Tibial nerve (tissue), 4 donors: Measurements from ENCODE around the gene UNC79. TPM values are rescaled to one million over a fixed set of nuclear protein-coding genes. Genes with fewer than 3 reads are reported as not detected.

Experiments
- DNase-seq, 2 donors: peaks; one replicate each; pipeline ENCODE4 v3.0.0-alpha.2; 2019; ENCODE audit warnings: low spot score in 2 of 2
- H3K27ac ChIP-seq, 4 donors: fragments of 200-600 bp; sonication (generic) in 3 of 4; one replicate each; pipeline ENCODE4 v1.5.1; 2017 to 2019; ENCODE audit warnings: mild to moderate bottlenecking in 1 of 4
- H3K27me3 ChIP-seq, 2 donors: fragments of 200-600 bp; sonication (generic) in 1 of 2; one replicate each; pipeline versions ENCODE4 v1.5.1 to v1.6.0; 2017 to 2019
- H3K36me3 ChIP-seq, 3 donors: fragments of 200-600 bp; sonication (generic); one replicate each; pipeline ENCODE4 v1.5.1; 2018 to 2019
- H3K4me1 ChIP-seq, 4 donors: fragments of 200-600 bp; sonication (generic) in 3 of 4; one replicate each; pipeline ENCODE4 v1.5.1; 2017 to 2019
- H3K4me3 ChIP-seq, 4 donors: fragments of 200-600 bp; sonication (generic) in 3 of 4; one replicate each; pipeline ENCODE4 v1.5.1; 2017 to 2019; ENCODE audit warnings: mild to moderate bottlenecking in 1 of 4, moderate library complexity in 1 of 4
- H3K9me3 ChIP-seq, 4 donors: fragments of 200-600 bp; sonication (generic) in 3 of 4; one replicate each; pipeline ENCODE4 v1.5.1; 2017 to 2019
- CTCF ChIP-seq, 5 experiments: fragments of 200-600 bp in 3 of 5; fragments of 450-650 bp in 2 of 5; sonication (generic) in 3 of 5; IDR thresholded peaks; one replicate each; pipeline ENCODE4 v1.5.1; 2016 to 2019; ENCODE audit warnings: antibody characterized with exemption in 5 of 5, mild to moderate bottlenecking in 3 of 5, moderate library complexity in 2 of 5
- EP300 ChIP-seq, 2 donors: sonication (generic); formaldehyde crosslinking; IDR thresholded peaks; one replicate each; pipeline ENCODE4 v1.6.1; 2017; ENCODE audit warnings: antibody characterized with exemption in 2 of 2, mild to moderate bottlenecking in 1 of 2
- POLR2A ChIP-seq, 2 donors: fragments of 450-650 bp; IDR thresholded peaks; one replicate each; pipeline ENCODE4 v1.6.1; 2017; ENCODE audit warnings: antibody characterized with exemption in 2 of 2, mild to moderate bottlenecking in 2 of 2, moderate library complexity in 2 of 2
- WGBS, 2 donors: methylation state at CpG; one replicate each; pipeline ENCODE4 v1.1.5; 2018; 5-methylcytosine and 5-hydroxymethylcytosine counted together
- total RNA-seq, 4 donors: library from RNA; depleted of rRNA; stranded (reverse); fragments of >200 nt; gene quantifications; one replicate each; pipeline ENCODE4 v1.1.0, GENCODE V29; 2016

Gene UNC79
- total RNA-seq, 4 donors from 2014 or later = under 0.01 to 1.3 (median 0.21) TPM; not detected in 1

- no peak for TF ChIP-seq CTCF (IDR thresholded peaks at IDR 0.05)
- no peak for TF ChIP-seq POLR2A (IDR thresholded peaks at IDR 0.05)
- TF ChIP-seq EP300 (IDR thresholded peaks at IDR 0.05) = no peak
- DNase-seq = peak in 1 of 2 donors; percentile 16
- WGBS, 2 donors = 55 to 73% methylated on average over 5 of the region's 5 CpGs
- H3K27me3 ChIP-seq = no peaks in the 10 kb centered on the region
- H3K4me3 ChIP-seq = no peak overlapping the region
- H3K9me3 ChIP-seq = no peaks in the 10 kb centered on the region
- H3K4me1 ChIP-seq = peaks cover 0 to 9% (median 0%) of the 10 kb centered on the region in 4 donors
- H3K36me3 ChIP-seq = no peaks in the 10 kb centered on the region
- H3K27ac ChIP-seq = no peak overlapping the region
Observed at GRCh38 chr14:93683226-93683625, 252.5 kb downstream of the UNC79 start.

- H3K9me3 ChIP-seq = no peaks in the 10 kb centered on the region
- peaks cover 0 to 9% (median 0%) of the 10 kb centered on the region in 4 donors for H3K4me1 ChIP-seq
- no peaks in the 10 kb centered on the region for H3K36me3 ChIP-seq
- TF ChIP-seq EP300 (IDR thresholded peaks at IDR 0.05) = no peak
- no peak for TF ChIP-seq POLR2A (IDR thresholded peaks at IDR 0.05)
- no peak for TF ChIP-seq CTCF (IDR thresholded peaks at IDR 0.05)
- H3K27ac ChIP-seq = peak overlapping the region in 3 of 4 donors; percentile 45 to 78 (median 62)
- no peaks in the 10 kb centered on the region for H3K27me3 ChIP-seq
- 40 to 53% methylated on average over 13 of the region's 13 CpGs for WGBS, 2 donors
- H3K4me3 ChIP-seq = no peak overlapping the region
- DNase-seq = no peak
Observed at GRCh38 chr14:93685121-93685895, 254.6 kb downstream of the UNC79 start.

- no peak for TF ChIP-seq CTCF (IDR thresholded peaks at IDR 0.05)
- TF ChIP-seq EP300 (IDR thresholded peaks at IDR 0.05) = no peak
- TF ChIP-seq POLR2A (IDR thresholded peaks at IDR 0.05) = no peak
- H3K9me3 ChIP-seq = no peaks in the 10 kb centered on the region
- H3K27me3 ChIP-seq = no peaks in the 10 kb centered on the region
- peak overlapping the region in 1 of 4 donors; percentile 62 for H3K27ac ChIP-seq
- no peaks in the 10 kb centered on the region for H3K36me3 ChIP-seq
- WGBS, 2 donors = 63 to 71% methylated on average over 5 of the region's 5 CpGs
- no peak overlapping the region for H3K4me3 ChIP-seq
- peaks cover 0 to 9% (median 0%) of the 10 kb centered on the region in 4 donors for H3K4me1 ChIP-seq
- DNase-seq = no peak
Observed at GRCh38 chr14:93686268-93686667, 255.5 kb downstream of the UNC79 start.

- H3K27me3 ChIP-seq = no peaks in the 10 kb centered on the region
- H3K9me3 ChIP-seq = no peaks in the 10 kb centered on the region
- H3K36me3 ChIP-seq = no peaks in the 10 kb centered on the region
- no peak for TF ChIP-seq CTCF (IDR thresholded peaks at IDR 0.05)
- TF ChIP-seq EP300 (IDR thresholded peaks at IDR 0.05) = no peak
- no peak for TF ChIP-seq POLR2A (IDR thresholded peaks at IDR 0.05)
- no peak for DNase-seq
- WGBS, 2 donors = 56 to 64% methylated on average over 5 of the region's 5 CpGs
- no peak overlapping the region for H3K4me3 ChIP-seq
- H3K27ac ChIP-seq = no peak overlapping the region
- H3K4me1 ChIP-seq = peaks cover 0 to 2% (median 0%) of the 10 kb centered on the region in 4 donors
Observed at GRCh38 chr14:93688239-93688666, 257.5 kb downstream of the UNC79 start.

GRCh38 chr14:93688820-93689219 lies 258.1 kb downstream of the UNC79 start:
- no peaks in the 10 kb centered on the region for H3K36me3 ChIP-seq
- H3K27ac ChIP-seq = no peak overlapping the region
- TF ChIP-seq EP300 (IDR thresholded peaks at IDR 0.05) (no peak), POLR2A (IDR thresholded peaks at IDR 0.05) (no peak), CTCF (IDR thresholded peaks at IDR 0.05) (no peak)
- H3K4me1 ChIP-seq = no peaks in the 10 kb centered on the region
- no peaks in the 10 kb centered on the region for H3K9me3 ChIP-seq
- WGBS, 2 donors = 71 to 80% methylated on average over 4 of the region's 4 CpGs
- no peaks in the 10 kb centered on the region for H3K27me3 ChIP-seq
- DNase-seq = no peak
- no peak overlapping the region for H3K4me3 ChIP-seq
